GM18498 (cell line): Measurements from ENCODE around the gene HOXA13.

Source experiments
- ATAC-seq: cut with Tn5 transposase; IDR thresholded peaks from one replicate; pipeline ENCODE4 v1.9.1; 2021; ENCODE audit warnings: mild to moderate bottlenecking, moderate library complexity; ENCODE audit not compliant: unreplicated experiment

The HOXA13 gene

DNA sequence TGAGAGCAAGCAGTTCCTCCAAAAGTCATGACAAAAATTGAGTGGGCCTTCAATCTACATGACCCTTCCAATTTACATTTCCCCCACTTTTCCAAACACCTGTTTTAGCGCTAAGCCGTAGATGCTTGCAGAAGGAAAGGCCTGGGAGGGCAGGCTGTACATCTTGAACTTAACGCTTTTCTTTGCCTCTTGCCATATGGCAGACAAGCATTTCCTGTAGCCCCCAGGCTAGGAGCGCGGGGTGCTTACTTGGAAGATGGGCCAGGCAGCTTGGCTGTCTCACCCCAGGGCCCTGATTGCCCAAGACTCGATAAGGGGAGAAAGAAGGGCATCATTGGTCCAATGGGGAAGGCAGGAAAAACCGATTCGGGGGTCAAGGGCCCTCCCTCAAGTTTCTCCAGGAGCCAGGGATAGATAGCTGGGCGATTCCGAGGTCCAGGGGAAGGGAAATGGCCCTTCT lies 27.5 kb downstream of the HOXA13 start:
- ATAC-seq, result no peak

DNA sequence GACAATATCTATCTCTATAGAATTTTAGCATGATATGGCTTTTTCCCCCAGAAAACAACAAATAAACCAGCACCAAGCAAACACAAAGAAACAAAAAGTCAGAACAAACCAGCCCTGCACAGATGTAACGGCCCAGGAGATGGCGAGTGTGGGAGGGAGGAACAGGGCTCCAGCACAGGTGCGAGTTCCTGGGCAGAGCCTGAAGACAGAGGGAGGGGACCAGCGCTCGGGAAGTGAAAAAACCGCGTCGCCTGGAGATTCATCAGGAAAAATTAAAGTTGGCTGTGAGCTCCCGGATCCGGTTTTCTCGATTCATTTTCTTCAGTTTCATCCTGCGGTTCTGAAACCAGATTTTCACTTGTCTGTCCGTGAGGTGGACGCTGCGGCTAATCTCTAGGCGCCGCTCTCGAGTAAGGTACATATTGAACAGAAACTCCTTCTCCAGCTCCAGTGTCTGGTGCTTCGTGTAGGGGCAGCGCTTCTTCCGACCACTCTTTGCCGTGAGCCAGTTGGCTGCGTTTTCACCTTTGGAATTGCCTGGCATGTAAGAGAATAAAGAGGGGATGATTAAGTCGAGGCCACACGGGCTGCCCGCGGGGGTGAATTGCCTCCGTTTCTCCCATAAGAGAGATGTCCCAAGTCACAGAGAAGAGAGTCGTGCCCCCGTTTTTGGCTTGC lies 28.1 kb downstream of the HOXA13 start:
- no peak for ATAC-seq

GRCh38 chr7:27171325-27171636 lies 28.6 kb downstream of the HOXA13 start:
- ATAC-seq, result no peak

- no peak for ATAC-seq
These were observed 29.2 kb downstream of the HOXA13 start for GRCh38 chr7:27170426-27171324.

- ATAC-seq, result no peak
These were observed 30.0 kb downstream of the HOXA13 start for GRCh38 chr7:27169658-27170425.

DNA sequence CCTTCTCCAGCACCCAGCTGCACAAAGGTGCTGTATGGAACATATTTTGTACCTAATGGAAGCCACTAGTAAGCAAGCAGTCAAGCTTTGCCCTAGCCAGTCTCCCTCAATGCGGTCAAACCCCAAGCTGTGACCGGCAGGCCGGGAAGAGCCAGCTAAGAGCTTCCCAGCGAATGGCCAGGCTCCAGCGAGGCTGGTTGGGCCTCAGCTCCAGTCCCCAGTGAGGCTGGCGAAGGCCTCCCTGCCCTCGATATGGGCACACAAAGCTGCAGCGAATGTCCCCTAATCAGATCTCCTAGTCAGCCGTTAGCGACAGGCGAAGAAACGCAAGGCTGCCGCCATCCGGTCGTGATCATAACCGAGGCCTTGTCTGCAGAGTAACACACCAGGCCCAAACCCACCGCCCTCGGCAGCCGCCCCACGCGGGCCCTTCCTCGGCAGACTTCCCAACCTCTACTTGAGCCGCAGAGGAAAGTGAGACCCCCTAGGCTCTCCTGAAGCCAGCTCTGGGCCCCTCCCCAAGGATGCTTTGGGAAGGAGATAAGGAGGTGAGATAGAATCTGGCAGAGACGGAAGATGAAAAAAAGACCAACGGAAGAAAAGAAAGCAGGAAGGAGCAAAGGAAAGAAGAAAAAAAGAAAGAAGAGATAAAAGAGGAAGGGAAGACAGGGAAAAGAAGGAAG lies 31.5 kb downstream of the HOXA13 start:
- ATAC-seq, result no peak

DNA sequence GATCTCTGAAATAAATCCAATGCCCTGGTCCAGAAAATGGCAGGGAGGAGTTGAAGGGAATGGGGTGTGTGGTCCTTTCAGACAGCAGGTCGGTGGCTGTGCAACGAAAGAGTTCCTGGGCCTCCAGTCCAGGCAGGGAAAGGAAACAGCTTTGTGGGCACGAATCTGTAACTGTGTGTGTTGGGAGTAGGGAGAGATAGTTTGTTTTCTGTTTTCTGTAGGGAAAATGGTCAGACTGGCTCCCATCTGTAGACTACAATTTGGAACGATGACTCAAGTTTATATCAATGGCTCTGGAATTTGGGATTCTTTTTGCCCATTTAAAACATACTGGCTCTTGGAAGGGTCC lies 32.0 kb downstream of the HOXA13 start:
- ATAC-seq, result no peak

GRCh38 chr7:27166531-27167505 lies 33.1 kb downstream of the HOXA13 start:
- ATAC-seq, result no peak

DNA sequence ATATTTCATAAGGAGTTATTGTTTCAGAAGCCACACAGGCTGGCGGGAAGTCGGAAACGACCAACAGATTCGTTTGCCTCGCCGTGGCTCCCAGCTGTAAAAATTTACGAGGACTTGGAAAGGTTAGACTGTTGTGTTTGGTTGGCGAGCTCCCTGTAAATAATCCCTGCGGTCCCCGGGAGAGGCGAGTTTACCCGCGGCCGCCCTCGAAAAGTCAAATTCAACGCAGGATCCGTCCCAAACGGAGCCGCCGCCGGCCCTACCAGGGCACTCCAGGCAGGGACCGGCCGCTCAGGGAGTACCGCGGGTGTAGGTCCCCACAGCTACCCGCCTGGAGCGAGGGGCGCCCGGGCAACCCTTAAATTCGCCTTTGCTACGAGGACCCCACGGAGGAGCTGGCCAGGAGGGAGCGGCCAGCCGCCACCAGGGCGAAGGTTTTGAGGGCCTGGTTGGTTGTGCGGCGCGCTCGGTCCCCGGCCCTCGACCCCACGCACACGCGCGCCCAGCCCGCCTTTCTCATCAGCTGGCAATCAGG lies 33.8 kb downstream of the HOXA13 start:
- no peak for ATAC-seq

- ATAC-seq, result no peak
These were observed 34.5 kb downstream of the HOXA13 start, which contains the start of gene HOXA9 for GRCh38 chr7:27165089-27165995. Gene HOXA9 (minus strand): TSS chr7:27165537. CDS start chr7:27165457, 80 bp downstream.

- no peak for ATAC-seq
These were observed 35.4 kb downstream of the HOXA13 start for GRCh38 chr7:27164367-27165088.

DNA sequence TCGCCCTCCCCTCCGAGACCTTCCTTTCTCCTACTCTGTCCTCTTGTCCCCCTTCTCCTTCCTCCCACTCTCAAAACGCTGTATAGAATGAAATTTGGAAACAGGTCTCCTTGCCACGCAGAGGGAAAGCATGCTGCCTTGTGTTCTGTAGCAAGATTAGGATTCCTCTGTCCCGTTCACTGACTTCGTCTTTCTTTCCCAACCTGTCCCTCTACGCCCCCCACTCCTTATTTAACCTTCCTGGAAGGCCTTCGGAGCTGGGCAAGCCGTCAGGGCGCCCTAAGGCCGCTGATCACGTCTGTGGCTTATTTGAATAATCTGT lies 35.9 kb downstream of the HOXA13 start:
- no peak for ATAC-seq

GRCh38 chr7:27163288-27164044 lies 36.4 kb downstream of the HOXA13 start:
- no peak for ATAC-seq

DNA sequence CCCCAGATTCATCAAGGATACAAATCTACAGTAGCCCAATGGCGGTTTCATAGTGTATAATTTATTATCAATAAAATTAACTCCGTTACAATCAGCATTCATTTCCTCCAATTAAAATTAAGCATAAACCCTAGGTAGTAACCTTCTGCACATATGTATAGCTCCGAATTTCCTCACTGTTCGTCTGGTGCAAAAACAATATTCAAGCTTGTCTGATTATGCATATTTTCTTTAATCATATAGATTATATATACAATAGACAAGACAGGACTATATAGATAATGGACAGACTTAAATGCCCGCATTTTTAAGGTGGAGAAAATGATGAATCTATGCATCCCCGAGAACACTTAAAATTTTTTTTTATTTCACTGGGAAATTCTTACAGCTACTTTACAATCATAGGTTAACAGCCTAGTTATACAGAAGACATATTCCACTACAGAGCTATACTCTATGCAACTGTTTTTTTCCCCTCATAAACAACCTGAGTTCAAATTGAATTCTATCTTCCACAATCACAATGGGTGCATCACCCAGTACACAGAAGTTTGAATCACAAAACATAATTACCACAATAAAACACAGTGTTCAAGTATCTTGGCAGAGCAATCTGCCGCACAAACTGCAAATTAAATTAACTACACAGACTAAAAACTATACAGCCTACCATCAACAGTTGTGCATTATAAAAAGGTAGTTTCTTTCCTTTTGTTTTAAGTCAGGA lies 37.2 kb downstream of the HOXA13 start:
- no peak for ATAC-seq

- no peak for ATAC-seq
These were observed 38.0 kb downstream of the HOXA13 start for GRCh38 chr7:27161721-27162560.
